GM20000 (cell line): ENCODE results near the gene SLC27A4.

Experiments
- DNase-seq: peaks from one replicate; pipeline ENCODE4 v3.0.0; 2012; ENCODE audit warnings: low spot score
- TF ChIP-seq, protein P1 (sequence below): IDR thresholded peaks from 2 replicates; pipeline ENCODE4 v1.5.1; 2012; ENCODE audit warnings: mild to moderate bottlenecking, control low read depth; ENCODE audit errors: extremely low read depth, missing control alignments

The SLC27A4 gene

DNA sequence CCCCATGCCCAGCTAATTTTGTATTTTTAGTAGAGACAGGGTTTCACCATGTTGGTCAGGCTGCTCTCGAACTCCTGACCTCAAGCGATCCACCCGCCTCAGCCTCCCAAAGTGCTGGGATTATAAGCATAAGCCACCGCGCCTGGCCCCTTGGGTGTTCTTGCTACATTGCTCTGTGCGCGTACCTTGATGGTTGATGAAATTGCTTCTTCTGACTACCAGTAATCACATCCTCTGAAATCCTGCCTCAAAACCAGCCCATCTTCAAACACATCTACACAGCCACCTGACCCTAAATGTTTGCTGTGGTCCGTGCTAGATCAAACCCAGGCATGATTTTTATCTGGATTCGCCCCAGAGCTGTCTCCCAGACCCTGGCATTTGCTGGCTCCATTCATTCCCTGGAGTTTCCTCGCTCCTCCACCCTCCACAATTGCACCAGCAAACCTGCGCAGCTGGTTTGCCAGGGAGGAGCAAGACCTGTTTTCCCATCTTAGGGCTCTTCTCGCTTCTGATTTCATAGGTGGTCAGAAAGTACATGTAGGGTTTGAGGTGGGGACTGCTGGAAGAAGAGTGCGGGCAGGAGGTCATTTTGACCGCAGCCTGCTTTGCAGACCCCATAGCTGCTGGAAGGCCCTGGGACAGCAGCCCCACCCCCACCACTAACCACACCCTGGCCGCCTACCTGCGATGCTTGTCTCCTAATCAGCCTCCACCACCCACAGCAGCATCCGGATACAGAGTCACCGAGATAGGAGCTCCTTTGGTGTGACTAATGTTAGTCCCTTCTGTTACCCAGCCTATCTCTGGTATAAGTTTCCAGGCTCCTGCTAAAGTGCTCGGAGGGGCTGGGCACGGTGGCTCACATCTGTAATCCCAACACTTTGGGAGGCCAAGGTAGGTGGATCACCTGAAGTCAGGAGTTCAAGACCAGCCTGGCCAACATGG lies 41.5 kb upstream of the SLC27A4 start:
- TF ChIP-seq, protein P1, sequence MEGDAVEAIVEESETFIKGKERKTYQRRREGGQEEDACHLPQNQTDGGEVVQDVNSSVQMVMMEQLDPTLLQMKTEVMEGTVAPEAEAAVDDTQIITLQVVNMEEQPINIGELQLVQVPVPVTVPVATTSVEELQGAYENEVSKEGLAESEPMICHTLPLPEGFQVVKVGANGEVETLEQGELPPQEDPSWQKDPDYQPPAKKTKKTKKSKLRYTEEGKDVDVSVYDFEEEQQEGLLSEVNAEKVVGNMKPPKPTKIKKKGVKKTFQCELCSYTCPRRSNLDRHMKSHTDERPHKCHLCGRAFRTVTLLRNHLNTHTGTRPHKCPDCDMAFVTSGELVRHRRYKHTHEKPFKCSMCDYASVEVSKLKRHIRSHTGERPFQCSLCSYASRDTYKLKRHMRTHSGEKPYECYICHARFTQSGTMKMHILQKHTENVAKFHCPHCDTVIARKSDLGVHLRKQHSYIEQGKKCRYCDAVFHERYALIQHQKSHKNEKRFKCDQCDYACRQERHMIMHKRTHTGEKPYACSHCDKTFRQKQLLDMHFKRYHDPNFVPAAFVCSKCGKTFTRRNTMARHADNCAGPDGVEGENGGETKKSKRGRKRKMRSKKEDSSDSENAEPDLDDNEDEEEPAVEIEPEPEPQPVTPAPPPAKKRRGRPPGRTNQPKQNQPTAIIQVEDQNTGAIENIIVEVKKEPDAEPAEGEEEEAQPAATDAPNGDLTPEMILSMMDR = no peak
- no peak for DNase-seq

DNA sequence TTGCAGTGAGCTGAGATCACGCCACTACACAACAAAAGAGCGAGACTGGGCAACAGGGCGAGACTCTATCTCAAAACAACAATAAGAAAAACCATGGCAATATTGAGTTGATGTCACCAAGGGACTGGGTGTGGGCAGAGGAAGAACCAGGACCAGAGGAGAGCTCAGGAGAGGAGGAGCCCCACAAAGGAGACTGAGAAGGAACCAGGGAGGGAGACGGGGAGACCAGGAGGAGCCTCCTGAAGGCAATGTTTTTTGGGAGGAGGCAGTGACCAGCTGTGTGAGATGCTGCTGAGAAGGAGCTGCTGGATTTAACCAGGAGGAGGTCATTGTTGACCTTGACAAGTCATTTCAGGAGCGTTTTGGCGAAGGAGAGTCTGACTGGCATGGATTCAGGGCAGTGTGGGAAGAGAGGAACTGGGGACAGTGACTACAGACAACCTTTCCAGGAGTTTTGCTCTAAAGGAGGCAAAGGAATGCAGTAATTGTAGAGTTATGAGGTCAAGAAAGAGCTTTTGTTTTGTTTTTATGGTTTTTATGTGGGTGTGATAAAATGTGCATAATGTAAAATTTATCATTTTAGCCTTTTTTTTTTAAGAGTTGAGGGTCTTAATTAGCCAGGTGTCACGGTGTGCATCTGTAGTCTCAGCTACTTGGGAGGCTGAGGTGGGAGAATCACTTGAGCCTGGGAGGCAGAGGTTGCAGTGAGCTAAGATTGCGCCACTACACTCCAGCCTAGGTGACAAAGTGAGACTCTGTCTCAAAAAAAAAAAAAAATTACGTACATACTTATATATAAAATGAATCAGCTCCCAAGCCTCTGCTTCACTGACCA lies 36.0 kb upstream of the SLC27A4 start:
- TF ChIP-seq, protein P1 = no peak
- DNase-seq = no peak

DNA sequence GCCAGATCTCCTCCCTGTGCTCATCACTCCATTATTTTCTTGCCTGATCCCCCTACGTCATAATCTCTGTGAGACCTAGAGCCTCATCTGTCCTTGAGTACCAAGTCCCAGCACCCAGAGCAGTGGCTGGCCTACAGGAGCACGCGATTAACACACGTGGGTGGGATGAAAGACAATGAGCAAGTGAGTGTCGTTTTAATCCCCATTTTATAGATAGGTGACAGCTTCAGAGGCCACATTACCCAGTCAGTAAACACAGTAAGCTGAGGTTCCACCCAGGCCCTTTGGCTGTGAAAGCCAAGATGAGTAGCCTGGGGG lies 35.4 kb upstream of the SLC27A4 start:
- TF ChIP-seq, protein P1 = no peak
- no peak for DNase-seq

DNA sequence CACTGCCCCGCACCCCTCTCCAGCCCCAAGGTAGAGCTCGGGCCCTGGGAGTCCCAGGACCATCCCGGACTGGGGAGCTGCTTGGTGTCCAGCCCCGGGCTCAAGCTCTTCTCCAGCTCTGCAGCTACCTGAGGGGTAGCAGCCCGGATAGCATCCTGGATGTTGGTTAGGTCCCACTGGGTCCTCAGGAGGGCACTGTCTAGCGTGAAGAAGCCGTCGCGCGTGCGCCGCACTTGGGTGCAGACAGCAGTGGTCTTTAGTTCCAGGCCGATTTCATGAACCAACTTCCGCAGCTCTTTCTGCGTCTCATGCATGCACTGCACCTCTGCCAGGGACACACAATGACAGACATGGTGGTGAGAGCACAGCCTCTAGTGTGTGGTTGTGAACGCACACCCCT lies 30.8 kb upstream of the SLC27A4 start:
- no peak for DNase-seq
- TF ChIP-seq, protein P1 = no peak

DNA sequence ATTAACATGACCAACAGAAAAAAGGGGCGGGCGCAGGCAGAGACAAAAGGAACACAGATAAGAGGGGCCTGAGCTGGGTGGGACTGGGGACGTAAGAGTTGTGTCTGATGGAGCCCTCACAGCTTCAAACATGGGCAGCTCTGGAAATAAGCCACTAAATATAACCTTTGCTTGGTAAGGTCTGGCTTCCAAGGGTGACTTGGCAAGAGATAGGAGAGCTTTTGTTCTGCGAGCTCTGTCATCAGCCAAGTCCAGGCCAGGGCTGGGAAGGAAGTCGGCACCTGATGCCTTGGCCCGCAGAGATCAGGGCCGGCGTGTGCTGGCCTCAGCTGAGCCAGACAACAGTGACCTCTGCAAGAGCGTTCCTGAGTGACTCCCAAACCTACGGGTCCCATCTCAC lies 29.9 kb upstream of the SLC27A4 start:
- TF ChIP-seq, protein P1 = no peak
- no peak for DNase-seq

DNA sequence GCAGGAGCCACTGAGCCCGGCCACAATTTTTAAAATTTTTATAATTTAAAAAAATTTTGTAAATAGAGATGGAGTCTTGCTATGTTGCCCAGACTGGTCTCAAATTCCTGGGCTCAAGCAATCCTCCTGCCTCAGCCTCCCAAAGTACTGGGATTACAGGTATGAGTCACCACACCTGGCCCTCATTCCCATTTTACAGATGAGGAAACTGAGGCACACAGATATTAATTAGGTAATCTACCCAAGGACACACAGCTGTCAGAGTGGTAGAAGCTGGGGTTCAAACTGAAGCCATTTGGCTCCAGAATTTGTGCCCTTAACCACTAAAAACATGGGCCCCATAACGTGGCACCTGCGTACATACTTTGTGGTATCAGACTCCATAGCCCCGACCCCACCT lies 25.6 kb upstream of the SLC27A4 start:
- no peak for DNase-seq
- TF ChIP-seq, protein P1 = no peak

DNA sequence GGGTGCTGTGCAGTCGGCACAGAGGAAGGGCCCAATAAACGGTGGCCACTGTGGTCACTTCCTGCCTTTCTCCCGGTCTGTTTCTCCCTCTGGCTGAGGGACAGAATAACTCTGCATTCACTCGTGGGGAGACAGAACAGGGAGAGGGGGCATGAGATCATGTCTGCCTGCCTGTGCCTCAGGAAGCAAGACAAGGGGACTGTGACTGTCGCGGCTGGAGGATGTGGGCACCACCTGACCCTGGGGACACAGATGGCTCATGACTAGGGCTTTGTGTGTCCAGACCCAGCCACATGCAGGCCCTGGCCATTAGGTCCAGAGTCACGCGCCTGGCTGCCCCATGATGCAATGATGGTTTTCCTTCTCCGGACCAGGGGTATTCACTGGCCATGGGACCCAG lies 23.9 kb upstream of the SLC27A4 start:
- DNase-seq = no peak

More for the DNA sequence above, 23.9 kb upstream of the SLC27A4 start:
- TF ChIP-seq, protein P1 = no peak
